GM12875 (cell line): ENCODE measurements around the gene INSL4.
A peak's percentile ranks its signal among the peaks of the same experiment; 100 is the strongest.

Experiments
- H3K4me3 ChIP-seq: one replicate; pipeline ENCODE4 v1.5.1; 2011; ENCODE audit warnings: low read depth, low read length, control low read depth
- CTCF ChIP-seq: IDR thresholded peaks from 2 replicates; pipeline ENCODE4 v1.5.1; 2011; ENCODE audit warnings: low read depth, mild to moderate bottlenecking, control low read depth, inconsistent platforms, low read length, moderate library complexity, borderline replicate concordance; ENCODE audit not compliant: insufficient read depth

Gene INSL4

DNA sequence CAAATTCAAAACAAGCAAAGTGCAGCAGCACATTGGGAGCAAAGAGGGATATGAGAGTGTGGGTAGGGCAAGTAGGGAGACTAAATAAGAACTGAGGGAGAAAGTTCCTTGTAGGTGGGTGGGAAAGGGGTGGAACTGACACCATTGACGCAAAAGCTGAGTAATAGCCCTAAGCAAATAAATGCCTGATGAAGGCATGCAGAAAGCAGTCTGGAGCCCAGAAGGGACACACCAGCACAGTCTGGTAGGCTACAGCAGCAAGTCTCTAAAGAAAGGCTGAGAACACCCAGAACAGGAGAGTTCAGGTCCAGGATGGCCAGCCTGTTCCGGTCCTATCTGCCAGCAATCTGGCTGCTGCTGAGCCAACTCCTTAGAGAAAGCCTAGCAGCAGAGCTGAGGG, at the start of gene INSL4:
Gene INSL4 (plus strand): TSS at position 208 of the 400 bp plus-strand sequence. CDS start 105 bp downstream, at position 313.
- H3K4me3 ChIP-seq = no peak within 1 kb of the TSS
- no peak for TF ChIP-seq CTCF

DNA sequence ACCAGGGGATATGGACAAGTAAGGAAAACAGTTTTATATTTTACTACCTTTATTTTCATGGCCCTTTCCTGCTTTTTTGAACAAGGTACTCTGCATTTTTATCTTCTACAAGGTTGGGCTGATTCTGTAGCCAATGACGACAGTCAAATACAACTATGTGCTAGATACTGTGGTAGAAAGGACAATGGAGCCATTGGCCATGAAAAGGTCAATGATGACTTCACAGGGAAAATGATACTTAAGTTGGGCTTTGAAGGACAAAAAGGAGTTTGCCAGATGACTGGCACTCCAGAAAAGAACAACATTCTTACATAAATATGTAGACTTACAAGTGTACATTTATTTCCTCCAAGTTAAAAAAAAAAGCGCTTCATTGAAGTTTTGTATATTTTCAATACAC, 46.4 kb upstream of the INSL4 start:
- no peak overlapping the region for H3K4me3 ChIP-seq
- TF ChIP-seq CTCF = no peak

- no peak within 1 kb of the TSS for H3K4me3 ChIP-seq
- TF ChIP-seq CTCF = no peak
These were observed 45.9 kb upstream of the INSL4 start, which contains the start of gene INSL6 for GRCh38 chr9:5185220-5185840. INSL6 (minus strand) TSS chr9:5185639; CDS start chr9:5185602, 37 bp downstream.

GRCh38 chr9:5186416-5187169, 44.6 kb upstream of the INSL4 start:
- H3K4me3 ChIP-seq = no peak overlapping the region
- peak; percentile 45; the same call in 1 of the 2 replicates for TF ChIP-seq CTCF

- H3K4me3 ChIP-seq = no peak overlapping the region
- TF ChIP-seq CTCF = no peak
These were observed 42.9 kb upstream of the INSL4 start for GRCh38 chr9:5188060-5188984.

DNA sequence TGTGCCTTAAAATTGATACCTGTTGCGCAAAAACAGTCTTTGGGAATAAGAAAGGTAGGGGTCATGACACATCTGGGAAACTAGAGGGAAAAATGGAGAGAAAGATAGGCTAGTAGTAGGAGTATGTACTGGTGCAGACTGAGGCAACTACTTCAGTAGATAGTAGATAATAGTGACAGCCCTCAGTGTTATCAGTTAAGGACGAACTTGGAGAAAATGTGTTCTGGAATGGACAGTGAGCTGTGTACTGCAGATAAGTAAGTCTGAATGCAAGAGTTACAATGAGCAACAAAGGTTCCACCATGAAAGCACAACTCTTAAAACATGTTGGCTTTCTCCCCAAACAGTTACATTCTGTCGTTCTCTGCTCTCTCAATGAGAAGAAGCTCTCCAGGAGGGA, 39.2 kb upstream of the INSL4 start:
- no peak overlapping the region for H3K4me3 ChIP-seq
- TF ChIP-seq CTCF = no peak
